T1000 (cell line): ENCODE data around the gene MOB3A.
"Not testable (repeated sequence)": the region's sequence is repeated elsewhere in the genome, so short reads cannot be mapped to it uniquely, and the experiment has no call there.

ENCODE experiments used
- DNase-seq: peaks from one replicate; lab custom pipeline; 2025; ENCODE audit warnings: mixed read lengths; lab: John Stamatoyannopoulos, UW

Gene MOB3A

DNA sequence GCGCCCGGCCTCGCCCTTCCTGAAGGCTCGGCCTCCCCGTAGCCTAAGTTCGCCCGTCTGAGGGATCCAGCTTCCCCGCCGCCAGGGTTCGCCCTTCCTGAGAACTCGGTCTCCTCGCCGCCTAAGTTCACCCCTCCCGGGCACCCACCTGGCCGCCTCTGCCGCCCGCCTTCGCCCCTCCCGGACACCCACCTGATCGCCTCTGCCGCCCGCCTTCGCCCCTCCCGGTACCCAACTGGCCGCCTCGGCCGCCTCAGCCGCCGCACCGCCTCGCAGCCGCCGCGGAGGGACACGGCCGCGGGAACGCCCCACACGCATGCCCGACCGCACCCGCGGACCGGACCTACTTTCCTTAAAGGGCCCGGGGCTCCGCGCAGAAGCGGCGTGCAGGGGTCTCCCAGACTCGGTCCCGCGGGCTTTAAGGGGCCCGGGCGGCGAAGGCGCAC, at the start of gene MOB3A:
TSS of gene MOB3A (minus strand) at position 293 of the 446 bp plus-strand sequence. CDS start 17,766 bp downstream, outside the sequence.
- DNase-seq: no peak

DNA sequence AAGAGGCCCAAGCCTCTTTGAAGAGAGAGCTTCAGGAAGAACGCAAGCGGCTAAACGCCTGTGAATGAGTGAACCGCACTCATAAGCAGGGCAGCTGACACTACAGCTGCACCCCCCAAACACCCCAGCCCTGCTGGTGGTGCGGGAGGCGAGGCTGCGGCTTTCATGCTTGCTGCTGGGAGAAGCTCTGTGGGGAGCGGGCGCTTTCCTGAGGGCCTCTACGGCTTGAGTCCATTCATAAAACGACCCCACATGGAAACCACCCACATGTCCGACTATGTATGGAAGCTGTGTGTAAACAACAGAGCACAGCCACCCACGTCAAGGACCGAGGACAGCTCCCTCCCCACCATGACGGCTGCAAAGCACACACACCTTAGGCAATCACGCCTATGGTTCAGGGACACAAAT, 49.7 kb upstream of the MOB3A start:
- DNase-seq: no peak

DNA sequence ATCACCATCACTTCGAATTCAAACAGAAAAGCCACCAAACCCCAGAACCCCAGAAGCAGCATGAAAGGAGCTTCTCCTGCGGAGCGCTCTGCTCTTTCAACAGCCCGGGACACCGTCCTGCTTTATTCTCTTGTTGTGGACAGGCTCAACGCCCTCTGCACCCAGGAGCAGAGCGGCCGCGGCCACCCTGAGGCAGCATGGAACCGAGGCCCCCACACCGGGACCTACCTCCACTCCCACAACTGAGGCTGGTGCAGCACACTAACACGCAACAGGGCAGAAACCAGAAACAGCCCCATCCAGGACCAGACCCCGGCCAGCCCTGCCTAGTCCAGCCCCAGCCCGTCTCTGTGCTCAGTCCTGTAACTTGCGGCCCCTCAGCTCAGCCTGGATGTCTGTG, 48.1 kb upstream of the MOB3A start:
- DNase-seq: no peak

DNA sequence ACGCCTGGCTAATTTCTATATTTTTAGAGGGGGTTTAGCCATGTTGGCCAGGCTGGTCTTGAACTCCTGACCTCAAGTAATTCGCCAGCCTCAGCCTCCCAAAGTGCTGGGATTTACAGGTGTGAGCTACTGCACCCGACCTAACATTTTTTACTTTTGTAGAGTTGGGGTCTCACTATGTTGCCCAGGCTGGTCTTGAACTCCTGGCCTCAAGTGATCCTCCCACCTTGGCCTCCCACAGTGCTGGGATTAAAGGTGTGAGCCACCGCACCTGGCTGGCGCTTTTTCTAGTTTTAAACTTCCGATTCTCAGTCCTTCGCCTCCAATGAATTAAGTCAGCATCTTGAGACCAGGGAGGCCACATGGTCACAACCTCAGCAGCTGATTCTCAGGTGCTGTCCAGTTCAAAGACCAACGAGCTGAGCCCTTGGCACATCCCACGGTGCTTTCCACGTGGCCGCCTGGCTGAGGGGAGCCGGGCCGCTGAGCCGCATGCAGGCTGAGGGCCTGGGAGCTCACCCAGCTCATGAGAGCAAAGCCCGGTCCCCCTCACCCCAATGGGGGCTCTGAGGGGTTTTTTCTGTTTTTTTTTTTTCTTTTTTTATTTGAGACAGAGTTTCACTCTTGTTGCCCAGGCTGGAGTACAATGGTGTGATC, 46.2 kb upstream of the MOB3A start:
- no peak for DNase-seq

DNA sequence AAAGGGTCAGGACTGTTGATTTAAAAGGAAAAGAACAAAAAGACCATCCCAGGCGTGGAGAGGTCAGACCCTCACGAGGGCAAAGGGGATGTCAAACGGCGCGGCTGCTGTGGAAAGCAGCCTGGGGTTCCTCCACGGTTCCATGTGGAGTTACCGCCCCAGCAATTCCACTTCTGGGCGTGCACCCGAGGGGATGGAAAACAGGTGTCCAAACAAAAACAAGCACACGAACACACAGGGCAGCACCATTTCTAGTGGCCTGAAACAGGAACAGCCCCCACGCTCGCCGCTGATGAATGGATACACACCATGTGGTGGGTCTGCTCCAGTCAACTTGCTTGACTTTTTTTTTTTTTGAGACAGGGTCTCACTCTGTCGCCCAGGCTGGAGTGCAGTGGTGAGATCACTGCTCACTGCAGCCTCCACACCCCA, 44.0 kb upstream of the MOB3A start:
- no peak for DNase-seq

DNA sequence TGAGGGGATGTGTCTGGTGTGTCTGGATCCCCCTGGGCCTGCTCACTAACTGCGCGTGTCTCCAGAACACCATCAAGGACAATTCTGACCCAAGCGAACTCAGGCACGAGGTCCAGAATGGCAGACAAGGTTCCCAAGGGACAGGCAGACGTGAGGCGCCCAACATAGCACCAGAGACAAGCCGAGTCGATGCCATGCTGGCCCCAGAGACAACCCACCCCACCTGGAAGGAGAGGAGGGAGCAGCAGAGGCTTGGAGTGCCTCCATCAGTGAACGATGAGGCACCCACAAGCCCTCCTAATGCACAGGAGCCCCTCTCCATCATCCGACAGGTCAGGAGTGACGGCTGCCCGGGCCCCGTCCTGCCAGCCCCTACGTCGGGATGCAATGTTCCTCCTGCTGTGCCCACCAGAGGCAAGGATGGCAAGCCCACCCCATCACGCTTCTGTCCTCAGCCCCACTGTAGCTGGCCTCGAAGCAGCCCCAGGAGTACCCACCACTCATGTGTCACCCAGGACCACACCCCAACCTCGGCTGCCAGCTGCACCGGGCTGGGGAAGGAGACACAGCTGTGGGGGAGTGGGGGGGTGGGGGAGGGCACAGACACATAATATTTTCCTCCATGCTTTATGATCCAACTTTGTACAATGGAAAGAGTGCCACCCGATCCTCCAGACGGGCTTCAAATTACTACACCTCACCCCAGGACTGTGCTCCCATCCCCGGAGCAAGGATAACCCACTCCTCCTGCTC, 43.4 kb upstream of the MOB3A start:
- DNase-seq: no peak

DNA sequence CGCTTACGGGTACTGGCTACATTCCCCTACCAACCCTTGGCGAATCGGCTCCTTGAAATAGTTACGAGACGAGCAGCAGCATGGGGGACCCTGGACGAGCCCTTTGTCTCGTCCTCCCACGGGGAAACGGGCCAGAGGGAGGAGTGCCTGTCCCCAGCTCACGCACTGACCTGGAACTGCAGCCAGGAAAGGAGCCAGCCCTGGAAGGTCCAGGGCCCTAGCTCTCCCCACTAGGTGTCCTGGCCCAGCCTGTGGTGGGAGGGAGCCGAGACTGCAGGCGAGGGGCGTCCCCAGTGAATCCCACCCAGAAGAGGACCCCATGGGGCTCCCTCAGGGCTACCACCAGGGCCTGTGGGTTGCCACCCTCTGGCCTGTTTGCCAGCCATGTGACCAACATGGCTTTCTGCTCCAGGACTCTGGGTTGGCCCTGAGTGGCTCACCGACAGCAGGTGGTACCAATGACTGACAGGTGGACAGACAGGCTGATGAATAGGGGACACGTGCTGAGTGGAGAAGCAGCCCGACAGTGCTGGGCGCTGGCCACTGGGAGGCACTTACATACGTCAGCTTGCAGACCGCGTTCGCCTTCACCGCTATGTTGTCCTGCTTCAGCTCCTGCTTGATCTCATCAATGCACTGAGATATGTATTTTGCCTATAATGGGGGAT, 42.1 kb upstream of the MOB3A start:
- no peak for DNase-seq

DNA sequence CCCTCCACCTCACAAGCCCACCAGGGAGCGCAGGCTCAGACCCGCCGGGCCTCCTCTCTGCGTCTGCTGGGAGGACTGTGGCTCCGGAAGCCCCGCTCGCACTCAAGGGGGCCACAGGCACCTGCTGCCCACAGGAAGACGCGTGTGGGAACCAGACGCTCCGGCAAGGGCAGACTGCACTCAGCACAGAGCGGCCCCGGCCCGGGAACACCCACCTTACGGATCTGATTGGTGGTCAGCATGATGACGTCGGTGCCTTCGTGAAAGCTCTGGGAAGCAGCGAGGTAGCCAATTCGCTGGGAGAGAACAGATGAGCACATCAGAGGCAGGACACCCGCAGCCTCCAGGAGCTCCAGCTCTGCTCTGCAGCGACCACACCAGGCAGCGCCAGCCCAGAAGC, 40.7 kb upstream of the MOB3A start:
- DNase-seq: no peak

DNA sequence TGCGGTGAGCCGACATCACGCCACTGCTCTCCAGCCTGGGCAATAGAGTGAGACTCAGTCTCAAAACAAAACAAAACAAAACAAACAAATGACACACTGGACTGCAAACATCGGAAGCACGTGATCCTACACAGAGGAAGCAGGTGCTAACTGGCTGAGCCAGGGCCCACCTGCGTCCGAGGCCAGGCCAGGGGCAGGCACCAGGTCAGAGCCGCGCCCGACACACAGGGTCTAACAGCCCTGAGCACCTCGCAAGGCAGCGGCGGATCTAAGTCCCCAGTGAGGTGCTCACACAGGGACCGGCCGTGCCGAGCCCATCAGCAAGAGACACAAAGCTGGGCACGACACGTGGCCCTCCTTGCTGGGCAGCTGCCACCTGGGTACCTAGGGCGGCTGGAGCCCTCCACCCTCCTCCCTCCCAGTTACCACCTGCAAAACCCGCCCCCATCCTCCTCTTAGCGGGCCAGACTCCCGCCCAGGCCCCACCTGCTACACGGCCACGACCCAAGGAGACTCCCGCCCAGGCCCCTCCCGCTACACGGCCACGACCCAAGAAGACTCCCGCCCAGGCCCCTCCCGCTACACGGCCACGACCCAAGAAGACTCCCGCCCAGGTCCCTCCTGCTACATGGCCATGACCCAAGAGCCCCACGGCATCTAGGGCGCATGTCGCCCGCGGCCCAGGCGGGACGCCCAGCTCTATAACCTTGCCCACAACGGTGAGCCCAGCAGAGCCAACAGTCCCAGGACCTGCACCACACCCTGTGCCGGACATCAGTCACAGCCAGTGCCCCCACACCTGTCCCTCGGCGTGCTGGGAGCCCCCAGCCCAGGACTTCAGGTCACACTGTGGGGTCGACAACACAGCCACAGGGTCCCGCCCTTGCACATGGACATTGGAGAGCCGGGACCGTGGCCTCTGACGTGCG, 39.6 kb upstream of the MOB3A start:
- DNase-seq: no peak

DNA sequence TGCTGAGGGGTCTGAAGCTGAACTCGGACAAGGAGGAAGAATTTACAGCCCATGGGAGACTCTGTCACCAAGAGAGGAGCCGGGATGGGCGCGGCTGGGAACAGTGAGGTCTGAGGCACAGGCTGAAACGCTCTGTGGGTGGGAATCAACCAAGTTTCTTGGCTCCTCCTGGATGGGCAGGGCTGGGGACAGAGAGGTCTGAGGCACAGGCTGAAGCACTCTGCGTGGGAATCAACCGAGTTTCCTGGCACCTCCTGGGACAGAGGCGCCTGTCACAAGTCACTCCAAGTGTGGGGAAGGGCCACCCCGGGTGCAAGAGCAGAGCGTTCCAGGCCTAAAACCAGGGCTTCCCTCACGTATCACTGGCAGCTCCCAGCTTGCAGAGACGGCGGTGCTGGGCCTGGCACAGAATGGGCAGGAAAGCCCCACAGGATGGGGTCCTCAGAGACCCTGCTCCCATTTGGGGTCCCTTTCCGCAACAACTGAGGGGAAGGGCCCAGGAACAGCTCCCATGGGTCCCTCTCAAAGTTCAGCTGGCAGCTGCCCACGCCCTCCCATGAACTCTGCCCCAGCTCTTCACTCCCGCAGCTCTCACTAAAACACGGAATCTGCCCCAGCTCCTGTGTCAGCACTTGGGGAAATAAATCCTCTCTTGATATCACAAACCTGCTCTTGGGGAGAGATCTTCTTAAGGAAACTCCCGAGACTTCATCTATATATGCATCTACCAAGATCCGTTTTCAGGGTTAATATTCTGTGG, 36.8 kb upstream of the MOB3A start:
- DNase-seq: no peak

DNA sequence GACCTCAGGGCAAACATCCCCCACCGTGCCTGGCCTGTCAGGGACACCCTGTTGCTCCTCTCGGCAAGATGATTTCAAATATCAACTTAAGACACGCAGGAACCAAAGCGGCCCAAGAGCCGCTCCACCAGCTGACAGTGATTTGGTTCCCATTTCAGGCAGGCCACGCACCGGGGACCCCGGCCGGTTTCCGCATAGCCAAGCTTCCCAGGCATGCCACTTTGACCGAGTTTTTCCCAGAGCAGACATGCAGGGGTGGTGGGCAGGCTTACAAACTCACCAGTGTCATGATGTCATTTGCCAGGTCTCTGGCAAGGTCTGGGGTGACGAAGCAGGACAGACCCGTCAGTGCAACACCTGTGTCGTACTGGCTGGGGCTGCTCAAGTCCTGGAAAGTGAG, 36.1 kb upstream of the MOB3A start:
- no peak for DNase-seq

DNA sequence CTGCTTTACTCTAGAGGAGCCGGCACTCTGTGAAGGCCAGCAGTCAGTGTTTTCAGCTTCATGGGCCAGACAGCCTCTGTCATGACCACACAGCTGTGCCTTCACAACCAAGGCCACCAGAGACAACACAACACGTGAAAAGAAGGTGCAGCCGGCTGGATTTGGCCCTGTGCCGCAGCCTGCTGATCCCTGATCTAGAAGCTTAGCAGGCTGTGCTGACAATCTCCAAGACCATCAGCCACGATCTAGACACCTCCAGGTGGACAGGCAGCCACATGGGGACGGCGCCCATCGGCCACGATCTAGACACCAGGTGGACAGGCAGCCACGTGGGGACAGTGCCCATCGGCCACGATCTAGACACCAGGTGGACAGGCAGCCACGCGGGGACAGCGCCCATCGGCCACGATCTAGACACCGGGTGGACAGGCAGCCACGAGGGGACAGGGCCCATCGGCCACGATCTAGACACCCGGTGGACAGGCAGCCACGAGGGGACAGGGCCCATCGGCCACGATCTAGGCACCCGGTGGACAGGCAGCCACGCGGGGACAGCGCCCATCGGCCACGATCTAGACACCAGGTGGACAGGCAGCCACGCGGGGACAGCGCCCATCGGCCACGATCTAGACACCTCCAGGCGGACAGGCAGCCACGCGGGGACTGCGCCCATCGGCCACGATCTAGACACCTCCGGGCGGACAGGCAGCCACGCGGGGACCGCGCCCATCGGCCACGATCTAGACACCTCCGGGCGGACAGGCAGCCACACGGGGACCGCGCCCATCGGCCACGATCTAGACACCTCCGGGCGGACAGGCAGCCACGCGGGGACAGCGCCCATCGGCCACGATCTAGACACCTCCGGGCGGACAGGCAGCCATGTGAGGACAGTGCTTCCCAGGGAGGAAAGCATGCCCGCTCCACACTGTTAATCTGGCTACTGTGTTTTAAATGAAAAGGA, 35.2 kb upstream of the MOB3A start:
- DNase-seq: not testable (repeated sequence)

DNA sequence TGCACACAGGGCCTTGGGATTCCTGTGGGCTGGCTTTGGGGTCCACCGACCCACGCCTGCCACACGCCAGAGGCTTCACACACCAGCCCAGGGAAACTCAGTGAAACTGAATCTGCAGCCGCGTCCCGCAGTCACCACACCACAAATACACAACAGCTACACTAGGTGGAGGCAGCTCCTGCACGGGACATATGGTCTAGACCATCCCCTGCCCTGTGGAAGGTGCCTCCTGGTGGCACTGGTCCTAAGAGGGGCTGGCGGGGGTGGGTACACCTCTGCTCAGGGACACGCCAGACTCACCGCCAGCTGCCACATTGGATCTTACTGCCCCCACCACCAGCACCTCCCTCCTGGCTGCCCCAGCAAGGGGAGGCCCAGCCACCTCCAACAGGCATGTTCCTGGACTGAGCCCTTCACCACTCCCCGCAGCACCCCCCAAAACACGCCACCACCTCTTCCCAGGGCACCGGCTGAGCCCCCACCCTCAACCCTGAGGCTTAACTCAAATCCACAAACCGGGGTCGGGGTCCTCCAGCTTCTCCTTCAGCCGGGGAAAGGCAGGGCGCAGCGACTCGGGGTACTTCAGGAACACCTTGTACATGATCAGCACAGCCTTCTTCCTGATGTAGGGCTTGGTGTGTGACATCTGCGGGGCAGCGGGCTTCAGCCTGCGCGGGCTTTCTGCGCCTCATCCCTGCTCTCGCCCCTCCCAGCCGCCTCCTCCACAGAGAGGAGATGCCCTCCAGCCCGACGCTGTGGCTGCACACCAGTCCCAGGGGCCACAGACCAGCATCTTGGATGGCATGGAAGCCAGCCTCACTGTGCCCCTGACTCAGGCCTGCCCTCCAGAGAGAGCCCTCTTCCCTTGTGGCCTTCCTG, 34.0 kb upstream of the MOB3A start:
- DNase-seq: no peak

DNA sequence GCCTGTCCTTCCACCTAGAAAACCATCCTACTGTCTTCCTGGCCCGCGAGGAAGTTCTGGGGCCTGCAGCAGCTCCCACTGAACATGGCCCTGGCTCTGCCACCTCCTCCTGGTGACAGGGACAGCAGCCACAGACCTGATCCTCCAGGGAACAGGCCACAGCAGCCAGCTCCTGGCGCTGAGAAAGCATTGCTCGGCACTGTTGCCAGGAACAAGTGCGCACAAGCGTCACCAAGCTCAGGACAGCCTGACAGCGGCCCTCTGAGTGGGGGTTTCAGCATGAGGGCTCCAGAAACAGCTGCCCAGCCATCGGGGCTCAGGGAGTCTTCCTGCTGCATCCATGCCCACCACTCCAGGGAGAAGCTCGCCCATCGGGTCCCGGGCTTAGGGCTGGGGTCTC, 33.4 kb upstream of the MOB3A start:
- no peak for DNase-seq

DNA sequence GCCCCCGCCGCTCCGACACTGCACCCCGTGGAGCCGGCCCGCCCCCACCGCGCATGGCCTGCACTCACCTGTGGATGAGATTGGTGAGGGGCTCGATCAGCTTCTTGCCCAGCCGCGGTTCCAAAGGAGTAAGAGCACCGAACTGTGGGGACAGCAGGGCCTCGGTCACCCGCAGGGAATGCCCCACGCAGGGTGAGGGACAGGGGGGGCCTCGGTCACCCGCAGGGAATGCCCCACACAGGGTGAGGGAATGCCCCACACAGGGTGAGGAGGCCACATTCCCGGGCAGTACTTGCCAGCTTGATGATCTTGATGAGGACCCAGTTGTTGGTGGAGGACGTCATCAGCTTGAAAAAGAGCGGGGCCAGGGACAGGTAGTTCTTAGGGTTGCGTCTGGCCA, 32.9 kb upstream of the MOB3A start:
- no peak for DNase-seq

DNA sequence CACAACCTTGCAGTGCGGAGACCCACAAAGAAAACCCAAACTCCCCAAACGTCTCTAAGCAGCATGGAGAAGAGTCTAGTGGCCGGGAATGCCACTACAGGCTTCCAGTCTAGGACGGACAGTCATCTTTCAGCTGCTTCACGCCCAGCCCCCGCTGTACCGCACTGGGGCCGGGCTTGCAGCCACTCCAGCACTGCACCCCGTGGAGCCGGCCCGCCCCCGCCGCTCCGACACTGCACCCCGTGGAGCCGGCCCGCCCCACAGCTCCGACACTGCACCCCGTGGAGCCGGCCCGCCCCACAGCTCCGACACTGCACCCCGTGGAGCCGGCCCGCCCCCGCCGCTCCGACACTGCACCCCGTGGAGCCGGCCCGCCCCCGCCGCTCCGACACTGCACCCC, 32.1 kb upstream of the MOB3A start:
- DNase-seq: not testable (repeated sequence)

DNA sequence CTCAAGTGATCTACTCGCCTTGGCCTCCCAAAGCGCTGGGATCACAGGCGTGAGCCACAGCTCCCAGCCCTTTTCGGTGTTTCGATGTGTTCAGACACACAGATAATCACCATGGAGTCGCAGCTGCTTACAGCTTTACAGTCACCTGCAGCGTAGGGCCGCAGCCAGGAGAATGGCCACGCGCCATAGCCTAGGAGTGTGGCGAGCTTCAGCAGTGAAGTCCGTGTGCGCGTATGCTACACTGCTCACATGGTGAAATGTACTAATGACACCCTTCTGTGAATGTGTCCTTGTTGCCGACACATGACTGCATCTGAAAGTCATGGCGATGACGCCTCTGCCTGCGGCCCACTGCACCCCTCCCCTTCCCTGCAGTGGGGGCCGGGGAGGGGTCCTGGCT, 31.6 kb upstream of the MOB3A start:
- DNase-seq: no peak

DNA sequence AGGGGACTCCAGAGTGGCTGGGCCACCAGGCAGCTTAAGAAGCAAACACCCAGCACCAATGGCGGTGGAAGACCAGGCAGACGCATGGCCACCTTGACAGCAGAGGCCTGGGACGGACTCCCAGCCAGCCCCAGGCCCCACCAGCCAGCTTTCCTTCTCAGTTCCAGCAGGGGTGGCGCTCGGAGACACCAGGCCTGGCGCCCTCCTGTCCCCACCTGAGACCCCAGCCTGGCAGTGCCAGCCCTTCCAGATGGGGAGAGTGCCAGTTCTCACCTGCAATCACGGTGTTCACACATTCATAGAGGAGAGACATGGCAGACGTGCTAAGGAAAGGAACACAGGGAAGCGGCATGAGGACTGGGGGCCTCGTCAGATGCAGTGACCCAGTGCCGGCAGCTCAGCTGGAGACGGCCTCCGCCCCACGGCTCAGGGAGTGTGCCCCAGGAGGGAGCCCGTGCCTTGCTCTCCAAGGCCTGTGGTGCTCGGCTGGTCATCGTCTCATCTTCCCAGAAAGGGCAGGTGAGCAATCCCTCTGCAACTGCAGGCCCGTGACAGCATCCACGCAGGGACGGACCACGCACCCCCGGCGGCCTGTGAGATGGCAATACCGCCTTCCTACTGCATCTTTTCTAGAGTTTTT, 30.9 kb upstream of the MOB3A start:
- DNase-seq: no peak
